ENCODE measurements around the gene TLL2. TPM values are rescaled to one million over a fixed set of nuclear protein-coding genes. Genes with fewer than 3 reads are reported as not detected.
A peak's percentile ranks its signal among the peaks of the same experiment; 100 is the strongest.

Gene TLL2
- total RNA-seq, 6 experiments from 2014 or later: 0.08 to 0.45 (median 0.24) TPM

DNA sequence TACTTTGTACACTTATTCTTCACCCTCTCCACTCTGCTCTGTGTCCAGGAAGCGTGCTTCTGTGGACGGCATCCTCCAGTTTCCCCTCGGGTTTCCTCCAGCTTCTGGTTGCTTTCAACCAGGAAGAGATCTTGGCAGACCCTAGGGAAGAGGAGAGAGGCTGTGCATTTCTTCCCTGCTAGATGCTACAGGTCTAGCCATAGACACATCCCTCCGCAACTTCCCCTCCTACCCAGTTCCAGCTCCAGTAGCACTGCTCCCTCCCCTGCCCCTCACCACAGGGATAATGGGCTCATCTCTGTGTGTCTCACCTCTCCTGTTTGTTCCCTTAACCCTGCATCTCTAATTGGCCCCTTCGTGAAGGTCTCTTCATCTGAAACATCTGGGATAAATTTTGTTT lies 16.3 kb downstream of the TLL2 start:
- TF ChIP-seq, protein P1, sequence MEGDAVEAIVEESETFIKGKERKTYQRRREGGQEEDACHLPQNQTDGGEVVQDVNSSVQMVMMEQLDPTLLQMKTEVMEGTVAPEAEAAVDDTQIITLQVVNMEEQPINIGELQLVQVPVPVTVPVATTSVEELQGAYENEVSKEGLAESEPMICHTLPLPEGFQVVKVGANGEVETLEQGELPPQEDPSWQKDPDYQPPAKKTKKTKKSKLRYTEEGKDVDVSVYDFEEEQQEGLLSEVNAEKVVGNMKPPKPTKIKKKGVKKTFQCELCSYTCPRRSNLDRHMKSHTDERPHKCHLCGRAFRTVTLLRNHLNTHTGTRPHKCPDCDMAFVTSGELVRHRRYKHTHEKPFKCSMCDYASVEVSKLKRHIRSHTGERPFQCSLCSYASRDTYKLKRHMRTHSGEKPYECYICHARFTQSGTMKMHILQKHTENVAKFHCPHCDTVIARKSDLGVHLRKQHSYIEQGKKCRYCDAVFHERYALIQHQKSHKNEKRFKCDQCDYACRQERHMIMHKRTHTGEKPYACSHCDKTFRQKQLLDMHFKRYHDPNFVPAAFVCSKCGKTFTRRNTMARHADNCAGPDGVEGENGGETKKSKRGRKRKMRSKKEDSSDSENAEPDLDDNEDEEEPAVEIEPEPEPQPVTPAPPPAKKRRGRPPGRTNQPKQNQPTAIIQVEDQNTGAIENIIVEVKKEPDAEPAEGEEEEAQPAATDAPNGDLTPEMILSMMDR (IDR thresholded peaks at IDR 0.05): no peak
- Mint-ChIP-seq H3K4me1 (ENCODE audit: low read depth) (peaks cover 8% of the 10 kb centered on the region), H3K36me3 (ENCODE audit: low read depth) (no peaks in the 10 kb centered on the region)

DNA sequence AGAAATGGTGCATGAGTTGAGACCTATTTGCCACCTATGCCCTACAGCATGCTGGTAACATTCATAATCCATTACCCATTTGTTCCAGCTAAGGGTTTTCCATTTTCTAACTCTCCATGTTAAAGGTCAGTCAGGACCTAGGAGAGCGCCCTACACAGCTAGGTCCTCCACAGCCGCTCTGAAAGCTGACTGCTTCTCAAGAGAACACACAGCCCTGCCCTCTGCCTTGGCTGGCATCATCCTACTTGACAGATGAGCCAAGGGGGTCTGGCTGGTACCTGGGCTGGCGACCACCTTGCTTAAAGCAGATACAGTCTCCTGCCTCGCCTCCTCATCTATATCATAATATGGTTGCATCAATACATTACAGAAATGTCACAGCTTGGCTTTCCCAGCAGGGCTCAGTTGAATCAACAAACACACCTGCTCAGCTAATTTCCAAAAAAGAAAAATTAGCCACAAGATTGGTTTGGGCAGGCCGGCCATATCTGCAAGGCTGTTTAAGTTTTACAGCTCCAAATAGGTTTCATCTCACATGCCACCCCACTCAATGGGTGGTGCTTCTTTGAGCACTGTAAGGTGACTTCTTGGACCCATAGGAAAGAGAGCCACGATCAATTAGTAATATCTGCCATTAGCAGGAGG lies 17.3 kb downstream of the TLL2 start:
- Mint-ChIP-seq H3K4me1 (ENCODE audit: low read depth) (no peaks in the 10 kb centered on the region), H3K27ac (no peak overlapping the region), H3K4me3 (no peak overlapping the region), H3K36me3 (ENCODE audit: low read depth) (no peaks in the 10 kb centered on the region), H3K27me3 (ENCODE audit: insufficient read depth) (peaks cover 27% of the 10 kb centered on the region), H3K9me3 (no peaks in the 10 kb centered on the region)
- TF ChIP-seq, protein P1 (IDR thresholded peaks at IDR 0.05): no peak
- DNase-seq: peak; percentile 25

More for the DNA sequence above, 16.3 kb downstream of the TLL2 start:
- no peaks in the 10 kb centered on the region for H3K9me3 Mint-ChIP-seq
- no peak overlapping the region for H3K27ac Mint-ChIP-seq
- DNase-seq: no peak
- no peak overlapping the region for H3K4me3 Mint-ChIP-seq
- H3K27me3 Mint-ChIP-seq (ENCODE audit: insufficient read depth): peaks cover 26% of the 10 kb centered on the region

DNA sequence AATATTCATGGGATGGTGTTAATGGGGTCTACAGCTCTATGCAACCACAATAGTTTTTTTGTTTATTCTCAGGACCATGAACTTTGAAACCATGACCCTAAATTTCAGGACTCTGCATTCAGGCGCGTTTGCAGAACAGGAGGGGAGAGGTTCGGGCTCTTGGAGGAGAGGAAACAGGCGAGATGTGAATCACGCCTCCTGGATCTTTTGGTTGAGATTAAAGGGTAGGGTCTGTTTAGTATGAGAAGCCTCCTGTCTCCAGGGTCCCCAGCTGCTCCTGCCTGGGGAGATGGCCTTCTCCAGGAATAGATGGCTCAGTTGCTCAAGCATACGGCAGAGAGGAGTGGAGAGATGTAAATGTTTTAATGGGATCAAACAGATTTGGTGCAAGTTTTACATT lies 18.2 kb downstream of the TLL2 start:
- Mint-ChIP-seq H3K4me3 (no peak overlapping the region), H3K4me1 (ENCODE audit: low read depth) (no peaks in the 10 kb centered on the region), H3K27me3 (ENCODE audit: insufficient read depth) (peaks cover 30% of the 10 kb centered on the region), H3K27ac (no peak overlapping the region), H3K36me3 (ENCODE audit: low read depth) (no peaks in the 10 kb centered on the region), H3K9me3 (no peaks in the 10 kb centered on the region)
- no peak for DNase-seq
- TF ChIP-seq, protein P1 (IDR thresholded peaks at IDR 0.05): no peak

DNA sequence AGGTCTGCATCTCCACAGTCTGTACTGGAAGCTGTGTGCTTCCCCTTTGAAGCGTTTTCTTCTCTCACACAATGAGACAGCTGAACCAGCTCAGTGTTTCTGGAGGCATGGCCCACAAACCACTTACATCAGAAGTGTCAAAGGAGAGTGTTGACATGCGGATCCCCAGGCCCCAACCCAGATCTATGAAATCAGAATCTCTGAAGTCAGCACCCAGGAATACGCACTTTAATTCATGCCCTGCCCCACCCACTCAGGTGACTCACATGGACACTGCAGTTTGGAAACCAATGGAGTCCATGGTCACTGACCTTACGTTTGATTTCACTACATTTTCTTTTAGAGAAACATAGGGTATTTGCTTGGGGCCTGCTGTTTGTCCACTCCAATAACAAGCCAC lies 19.0 kb downstream of the TLL2 start:
- TF ChIP-seq, protein P1 (IDR thresholded peaks at IDR 0.05): no peak
- Mint-ChIP-seq H3K27ac (no peak overlapping the region), H3K4me3 (no peak overlapping the region), H3K9me3 (no peaks in the 10 kb centered on the region), H3K27me3 (ENCODE audit: insufficient read depth) (peaks cover 32% of the 10 kb centered on the region), H3K36me3 (ENCODE audit: low read depth) (no peaks in the 10 kb centered on the region), H3K4me1 (ENCODE audit: low read depth) (no peaks in the 10 kb centered on the region)
- no peak for DNase-seq

DNA sequence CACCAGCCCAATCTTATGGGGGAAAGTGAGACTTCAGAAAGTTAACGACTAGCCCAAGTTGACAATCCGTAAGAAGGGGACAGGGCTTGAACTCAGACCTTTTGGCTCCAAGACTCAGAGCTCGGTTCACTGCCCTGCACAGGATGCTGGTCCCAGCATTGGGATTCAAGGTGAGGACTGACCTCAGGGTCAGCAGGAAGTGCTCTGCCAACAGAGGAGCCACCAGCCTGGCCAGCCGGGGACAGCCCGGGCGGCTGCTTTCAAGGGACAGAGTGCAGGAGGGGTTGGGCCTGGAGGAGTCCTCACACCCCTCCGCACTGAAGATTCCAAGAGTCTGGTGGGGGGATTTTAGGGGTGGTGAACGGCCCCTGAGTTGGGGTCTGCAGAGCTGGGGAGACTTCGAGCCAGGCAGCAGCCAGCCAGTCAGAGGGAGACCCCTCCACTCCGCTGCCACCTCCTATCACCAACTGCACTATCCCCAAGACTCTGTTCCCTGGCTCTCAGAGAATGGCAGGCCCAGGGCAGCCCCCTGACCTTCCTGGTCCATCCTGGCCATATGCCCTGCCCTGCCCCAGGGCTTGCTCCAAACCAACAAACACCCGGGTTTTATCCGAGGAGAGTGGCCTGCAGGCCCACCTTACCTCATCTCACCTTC lies 19.7 kb downstream of the TLL2 start:
- TF ChIP-seq, protein P1 (IDR thresholded peaks at IDR 0.05): no peak
- DNase-seq: no peak
- peaks cover 33% of the 10 kb centered on the region for H3K27me3 Mint-ChIP-seq (ENCODE audit: insufficient read depth)
- no peaks in the 10 kb centered on the region for H3K9me3 Mint-ChIP-seq
- H3K4me3 Mint-ChIP-seq: no peak overlapping the region
- no peak overlapping the region for H3K27ac Mint-ChIP-seq
- H3K4me1 Mint-ChIP-seq (ENCODE audit: low read depth): no peaks in the 10 kb centered on the region
- no peaks in the 10 kb centered on the region for H3K36me3 Mint-ChIP-seq (ENCODE audit: low read depth)
